Gastroesophageal sphincter (tissue), 4 donors: ENCODE measurements around the gene LCA5L. TPM values are rescaled to one million over a fixed set of nuclear protein-coding genes. Genes with fewer than 3 reads are reported as not detected.
"Not testable (repeated sequence)": the region's sequence is repeated elsewhere in the genome, so short reads cannot be mapped to it uniquely, and the experiment has no call there.

Source experiments
- ATAC-seq: fragments of 150-250 bp; one replicate; pipeline ENCODE4 v1.9.1; 2016; ENCODE audit warnings: mild to moderate bottlenecking, moderate library complexity
- H3K27ac ChIP-seq, 4 donors: fragments of 200-600 bp; sonication (generic) in 3 of 4; 1 replicate in 3 of 4; 2 replicates in 1 of 4; pipeline ENCODE4 v1.5.1; 2016 to 2019
- H3K27me3 ChIP-seq: fragments of 200-600 bp; sonication (generic); one replicate; pipeline ENCODE4 v1.5.1; 2019
- H3K36me3 ChIP-seq, 2 donors: fragments of 200-600 bp; sonication (generic); one replicate each; pipeline ENCODE4 v1.5.1; 2019; ENCODE audit warnings: control low read depth in 1 of 2
- H3K4me1 ChIP-seq, 3 donors: fragments of 200-600 bp; sonication (generic); 1 replicate in 2 of 3; 2 replicates in 1 of 3; pipeline ENCODE4 v1.5.1; 2016 to 2019; ENCODE audit warnings: control low read depth in 2 of 3
- H3K4me3 ChIP-seq, 2 donors: fragments of 200-600 bp; sonication (generic); one replicate each; pipeline ENCODE4 v1.5.1; 2019; ENCODE audit warnings: mild to moderate bottlenecking in 1 of 2, moderate library complexity in 1 of 2
- H3K9me3 ChIP-seq, 3 donors: fragments of 200-600 bp; sonication (generic); one replicate each; pipeline ENCODE4 v1.5.1; 2017 to 2019; ENCODE audit warnings: control low read depth in 2 of 3
- EP300 ChIP-seq: sonication (generic); formaldehyde crosslinking; IDR thresholded peaks from one replicate; pipeline ENCODE4 v1.6.1; 2017; ENCODE audit warnings: antibody characterized with exemption, mild to moderate bottlenecking
- POLR2A ChIP-seq, 2 donors: fragments of 450-650 bp; IDR thresholded peaks; one replicate each; pipeline ENCODE4 v1.6.1; 2017; ENCODE audit warnings: antibody characterized with exemption in 2 of 2, mild to moderate bottlenecking in 2 of 2, moderate library complexity in 1 of 2
- POLR2AphosphoS5 ChIP-seq: sonication (generic); formaldehyde crosslinking; IDR thresholded peaks from one replicate; pipeline ENCODE4 v1.6.1; 2017; ENCODE audit warnings: antibody characterized with exemption
- WGBS, 2 donors: methylation state at CpG; one replicate each; pipeline ENCODE4 v1.1.5; 2018; ENCODE audit warnings: low coverage in 1 of 2; 5-methylcytosine and 5-hydroxymethylcytosine counted together
- total RNA-seq, 4 donors: library from RNA; depleted of rRNA; stranded (reverse); fragments of >200 nt; gene quantifications; one replicate each; pipeline ENCODE4 v1.1.0, GENCODE V29; 2016
- TF ChIP-seq, protein P1 (sequence below), 4 experiments: fragments of 200-600 bp in 2 of 4; fragments of 450-650 bp in 2 of 4; sonication (generic) in 1 of 4; IDR thresholded peaks; one replicate each; pipeline ENCODE4 v1.5.1; 2017 to 2019; ENCODE audit warnings: antibody characterized with exemption in 4 of 4, mild to moderate bottlenecking in 2 of 4, moderate library complexity in 2 of 4

The LCA5L gene
- total RNA-seq, 4 donors from 2014 or later: 0.54 to 1.6 (median 1.2) TPM

DNA sequence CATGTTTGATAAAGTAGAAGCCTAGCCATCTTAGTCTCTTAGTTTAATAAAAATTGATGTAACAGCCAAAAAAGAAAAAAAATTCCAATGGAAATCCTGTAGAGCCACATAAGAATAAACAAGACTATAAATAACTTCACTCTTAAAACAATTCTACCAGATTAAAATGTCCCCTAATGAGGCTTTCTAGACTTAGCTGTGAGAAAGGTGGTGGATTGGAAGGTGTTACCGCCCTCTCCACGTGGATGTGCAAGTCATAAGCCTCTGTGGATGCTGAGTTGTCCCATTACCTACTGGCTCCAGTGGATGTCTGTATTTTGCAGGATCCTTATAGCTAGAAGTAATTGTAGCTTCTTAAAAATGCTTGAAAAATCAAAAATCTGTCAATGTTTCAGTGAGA is 14.6 kb downstream of the LCA5L start:
- no peaks in the 10 kb centered on the region for H3K27me3 ChIP-seq
- TF ChIP-seq EP300: no peak
- no peak for TF ChIP-seq POLR2A (IDR thresholded peaks at IDR 0.05)
- no peak for TF ChIP-seq POLR2AphosphoS5
- TF ChIP-seq, protein P1, sequence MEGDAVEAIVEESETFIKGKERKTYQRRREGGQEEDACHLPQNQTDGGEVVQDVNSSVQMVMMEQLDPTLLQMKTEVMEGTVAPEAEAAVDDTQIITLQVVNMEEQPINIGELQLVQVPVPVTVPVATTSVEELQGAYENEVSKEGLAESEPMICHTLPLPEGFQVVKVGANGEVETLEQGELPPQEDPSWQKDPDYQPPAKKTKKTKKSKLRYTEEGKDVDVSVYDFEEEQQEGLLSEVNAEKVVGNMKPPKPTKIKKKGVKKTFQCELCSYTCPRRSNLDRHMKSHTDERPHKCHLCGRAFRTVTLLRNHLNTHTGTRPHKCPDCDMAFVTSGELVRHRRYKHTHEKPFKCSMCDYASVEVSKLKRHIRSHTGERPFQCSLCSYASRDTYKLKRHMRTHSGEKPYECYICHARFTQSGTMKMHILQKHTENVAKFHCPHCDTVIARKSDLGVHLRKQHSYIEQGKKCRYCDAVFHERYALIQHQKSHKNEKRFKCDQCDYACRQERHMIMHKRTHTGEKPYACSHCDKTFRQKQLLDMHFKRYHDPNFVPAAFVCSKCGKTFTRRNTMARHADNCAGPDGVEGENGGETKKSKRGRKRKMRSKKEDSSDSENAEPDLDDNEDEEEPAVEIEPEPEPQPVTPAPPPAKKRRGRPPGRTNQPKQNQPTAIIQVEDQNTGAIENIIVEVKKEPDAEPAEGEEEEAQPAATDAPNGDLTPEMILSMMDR (IDR thresholded peaks at IDR 0.05): no peak
- WGBS, 2 donors: 56 to 80% methylated on average over 2 of the region's 2 CpGs

DNA sequence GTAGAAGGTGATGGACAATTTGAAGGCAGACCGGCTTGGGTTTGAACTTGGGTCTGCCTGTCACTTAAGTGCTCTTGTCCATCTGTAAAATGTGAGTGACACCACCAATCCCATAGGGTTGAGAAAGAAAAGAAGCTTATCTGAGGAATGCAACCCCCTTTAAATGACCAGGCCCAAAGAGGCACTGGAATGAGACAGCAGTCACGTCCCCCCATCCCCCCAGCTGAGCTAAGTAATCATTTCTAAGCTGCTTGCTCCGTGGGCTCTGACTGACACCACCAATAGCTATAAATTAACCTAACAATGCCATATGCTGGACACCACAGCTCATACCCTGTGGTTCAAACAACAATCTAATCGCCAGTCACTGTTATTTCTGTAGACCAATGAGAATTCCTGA is 15.1 kb downstream of the LCA5L start:
- no peak overlapping the region for H3K4me3 ChIP-seq
- H3K36me3 ChIP-seq: peaks cover 0 to 10% of the 10 kb centered on the region in 2 donors
- no peaks in the 10 kb centered on the region for H3K9me3 ChIP-seq
- no peak for TF ChIP-seq EP300
- H3K4me1 ChIP-seq: peaks cover 0 to 8% (median 0%) of the 10 kb centered on the region in 3 donors
- 54 to 61% methylated on average over 4 of the region's 4 CpGs for WGBS, 2 donors
- ATAC-seq: no peak
- H3K27me3 ChIP-seq: no peaks in the 10 kb centered on the region
- no peak overlapping the region for H3K27ac ChIP-seq

More for the DNA sequence above, 14.6 kb downstream of the LCA5L start:
- no peaks in the 10 kb centered on the region for H3K9me3 ChIP-seq
- peaks cover 0 to 10% of the 10 kb centered on the region in 2 donors for H3K36me3 ChIP-seq
- no peak overlapping the region for H3K27ac ChIP-seq
- no peak overlapping the region for H3K4me3 ChIP-seq
- no peak for ATAC-seq
- H3K4me1 ChIP-seq: peaks cover 0 to 8% (median 0%) of the 10 kb centered on the region in 3 donors

DNA sequence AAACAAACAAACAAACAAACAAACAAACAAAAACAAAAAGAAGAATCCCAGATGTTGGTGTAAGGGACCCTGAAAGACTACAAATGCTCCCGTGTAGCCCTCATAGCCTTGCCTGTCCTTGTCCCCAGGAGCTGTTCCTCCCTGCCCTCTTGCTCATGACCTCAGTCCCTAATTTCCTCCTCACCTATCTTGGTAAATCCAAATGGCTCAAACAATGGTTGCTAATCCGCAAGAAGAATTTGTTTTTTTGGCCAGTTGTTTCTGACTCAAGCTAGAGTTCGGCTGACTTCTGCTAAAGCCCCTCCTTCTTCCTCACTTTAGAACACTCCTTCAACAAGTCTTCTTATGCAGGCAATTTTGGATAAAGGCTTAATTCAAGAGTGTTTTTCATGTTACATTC is 15.6 kb downstream of the LCA5L start:
- Histone ChIP-seq H3K4me3 (no peak overlapping the region), H3K27me3 (no peaks in the 10 kb centered on the region), H3K4me1 (peaks cover 0 to 8% (median 0%) of the 10 kb centered on the region in 3 donors), H3K27ac (no peak overlapping the region), H3K36me3 (peaks cover 0 to 10% of the 10 kb centered on the region in 2 donors), H3K9me3 (no peaks in the 10 kb centered on the region)
- TF ChIP-seq POLR2A (IDR thresholded peaks at IDR 0.05) (no peak), EP300 (no peak), POLR2AphosphoS5 (no peak)
- TF ChIP-seq, protein P1 (IDR thresholded peaks at IDR 0.05): no peak
- WGBS, 2 donors: 73 to 90% methylated on average over 3 of the region's 3 CpGs
- no peak for ATAC-seq

DNA sequence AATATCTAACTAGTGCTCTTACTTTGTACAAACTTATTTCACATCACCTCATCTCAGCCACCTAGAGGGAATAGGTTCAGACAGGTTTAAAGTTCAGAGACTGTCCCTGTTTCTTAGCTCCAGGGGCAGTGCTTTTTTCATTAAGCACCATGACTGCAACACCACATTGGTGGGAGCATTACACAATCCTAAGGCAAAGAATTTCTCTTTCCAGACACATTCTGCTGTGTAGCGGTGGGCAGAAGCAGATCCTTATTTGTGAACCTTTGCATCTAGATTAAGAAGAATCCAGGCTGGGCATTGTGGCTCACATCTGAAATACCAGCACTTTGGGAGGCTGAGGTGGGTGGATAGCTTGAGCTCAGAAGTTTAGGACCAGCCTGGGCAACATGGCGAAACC is 16.1 kb downstream of the LCA5L start:
- no peak for ATAC-seq
- TF ChIP-seq EP300: no peak
- TF ChIP-seq POLR2A (IDR thresholded peaks at IDR 0.05): no peak
- TF ChIP-seq POLR2AphosphoS5: no peak
- TF ChIP-seq, protein P1 (IDR thresholded peaks at IDR 0.05): no peak
- WGBS, 2 donors: 42% methylated on average over 2 of the region's 2 CpGs; no CpG with 5 or more reads in 1 of the 2 donors
- H3K27me3 ChIP-seq: no peaks in the 10 kb centered on the region
- H3K4me3 ChIP-seq: no peak overlapping the region
- peaks cover 0 to 10% of the 10 kb centered on the region in 2 donors for H3K36me3 ChIP-seq
- no peaks in the 10 kb centered on the region for H3K9me3 ChIP-seq
- H3K4me1 ChIP-seq: peaks cover 0 to 8% (median 0%) of the 10 kb centered on the region in 3 donors
- H3K27ac ChIP-seq: no peak overlapping the region

DNA sequence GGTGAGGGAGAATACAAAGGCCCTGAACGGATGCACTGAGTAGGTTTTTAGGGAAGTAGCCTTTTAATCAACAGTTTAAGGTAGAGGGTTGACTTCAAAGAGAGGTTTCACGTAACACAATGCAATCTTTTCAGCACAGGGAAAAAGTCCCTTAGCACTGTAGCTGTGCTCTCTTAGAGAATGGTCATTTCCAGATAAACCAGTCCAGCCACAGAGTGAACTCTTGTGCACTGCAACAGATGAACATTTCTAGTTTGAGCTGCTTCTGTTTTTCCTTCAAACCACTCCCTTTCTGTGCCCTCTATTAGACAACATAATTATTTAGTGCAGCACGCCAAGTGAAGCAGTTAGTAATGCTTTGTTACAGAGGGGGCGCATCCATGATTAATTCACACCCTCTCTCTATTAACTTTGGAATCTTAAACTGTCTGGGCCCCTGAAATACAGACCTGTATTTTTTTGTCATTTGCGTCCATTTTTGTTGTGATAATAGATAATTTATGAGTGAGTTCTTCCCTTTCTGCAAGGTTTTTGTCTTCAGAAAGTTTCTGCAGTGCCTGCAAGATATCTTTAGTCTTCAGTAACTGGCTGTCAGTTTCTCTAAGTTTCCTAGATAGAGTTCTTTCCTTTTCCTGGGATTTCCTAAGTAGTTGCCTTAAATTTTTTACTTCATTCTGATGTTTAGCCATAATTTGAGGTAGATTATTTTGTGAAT is 22.9 kb downstream of the LCA5L start:
- WGBS, 2 donors: 65 to 66% methylated on average over 5 of the region's 5 CpGs
- H3K36me3 ChIP-seq: peaks cover 0 to 4% of the 10 kb centered on the region in 2 donors
- no peak overlapping the region for H3K27ac ChIP-seq
- H3K4me1 ChIP-seq: no peaks in the 10 kb centered on the region
- no peaks in the 10 kb centered on the region for H3K27me3 ChIP-seq
- TF ChIP-seq, protein P1 (IDR thresholded peaks at IDR 0.05): no peak
- TF ChIP-seq POLR2AphosphoS5 (no peak), EP300 (no peak)
- ATAC-seq: no peak
- no peak overlapping the region for H3K4me3 ChIP-seq
- no peaks in the 10 kb centered on the region for H3K9me3 ChIP-seq

DNA sequence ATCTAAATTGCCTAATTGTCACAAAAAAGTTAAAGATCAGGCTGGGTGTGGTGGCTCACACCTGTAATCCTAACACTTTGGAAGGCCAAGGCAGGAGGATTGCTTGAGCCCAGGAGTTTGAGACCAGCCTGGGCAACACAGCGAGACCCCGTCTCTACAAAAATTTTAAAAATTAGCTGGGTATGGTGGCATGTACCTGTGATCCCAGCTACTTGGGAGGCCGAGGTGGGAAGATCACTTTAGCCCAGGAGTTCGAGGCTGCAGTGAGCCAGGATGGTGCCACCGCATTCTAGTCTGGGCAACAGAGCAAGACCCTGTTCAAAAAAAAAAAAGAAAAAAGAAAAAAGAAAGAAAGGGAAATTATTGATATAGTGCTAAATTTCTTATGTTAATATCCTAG is 26.4 kb downstream of the LCA5L start:
- no CpG with 5 or more reads among the region's 5 CpGs for WGBS, 2 donors
- not testable (repeated sequence) for H3K4me1 ChIP-seq, H3K9me3 ChIP-seq, ATAC-seq, H3K27me3 ChIP-seq, H3K27ac ChIP-seq, H3K4me3 ChIP-seq, H3K36me3 ChIP-seq
